BE2C (cell line): Measurements from ENCODE around the gene TTLL11.

Experiments used
- DNase-seq: peaks from one replicate; pipeline ENCODE4 v3.0.0-alpha.2; 2020
- H3K27me3 ChIP-seq: fragments of 250-450 bp; sonication (Bioruptor Pico); 2 replicates; pipeline ENCODE4 v1.5.1; 2020; ENCODE audit warnings: mild to moderate bottlenecking
- H3K36me3 ChIP-seq: fragments of 250-450 bp; sonication (Bioruptor Pico); 2 replicates; pipeline ENCODE4 v1.5.1; 2020; ENCODE audit warnings: mild to moderate bottlenecking
- H3K4me1 ChIP-seq: fragments of 250-450 bp; sonication (Bioruptor Pico); 2 replicates; pipeline ENCODE4 v1.5.1; 2020
- H3K4me3 ChIP-seq: 2 replicates; pipeline ENCODE4 v1.5.1; 2011; ENCODE audit warnings: low read depth, low read length
- H3K9me3 ChIP-seq: fragments of 250-450 bp; sonication (Bioruptor Pico); 2 replicates; pipeline ENCODE4 v1.5.1; 2020
- TF ChIP-seq, protein P1 (sequence below): IDR thresholded peaks from 2 replicates; pipeline ENCODE4 v1.5.1; 2012; ENCODE audit warnings: mild to moderate bottlenecking, low read depth, low read length

Gene TTLL11

DNA sequence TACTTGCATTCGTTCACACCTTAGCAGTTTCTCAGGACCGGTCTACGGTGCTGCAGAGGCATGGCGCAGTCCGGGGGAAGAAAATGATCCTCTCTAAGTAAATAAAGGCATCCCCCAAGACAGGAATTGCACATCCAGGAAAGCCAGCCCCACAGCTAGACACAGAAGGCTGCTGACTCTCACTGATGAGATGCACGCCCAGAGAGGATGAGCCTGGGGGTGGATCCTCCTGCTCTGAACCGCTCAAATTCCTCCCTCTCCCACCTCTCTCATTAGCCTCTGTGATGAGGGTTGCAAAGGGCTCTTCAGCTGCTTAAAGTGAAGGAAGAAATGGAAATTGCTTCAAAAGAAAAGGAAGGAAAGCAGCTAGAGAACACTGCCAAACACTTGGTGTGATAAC, 132.4 kb downstream of the TTLL11 start:
- H3K9me3 ChIP-seq, result no peaks in the 10 kb centered on the region
- no peaks in the 10 kb centered on the region for H3K4me1 ChIP-seq
- H3K4me3 ChIP-seq, result no peak overlapping the region
- H3K36me3 ChIP-seq, result no peaks in the 10 kb centered on the region
- TF ChIP-seq, protein P1, sequence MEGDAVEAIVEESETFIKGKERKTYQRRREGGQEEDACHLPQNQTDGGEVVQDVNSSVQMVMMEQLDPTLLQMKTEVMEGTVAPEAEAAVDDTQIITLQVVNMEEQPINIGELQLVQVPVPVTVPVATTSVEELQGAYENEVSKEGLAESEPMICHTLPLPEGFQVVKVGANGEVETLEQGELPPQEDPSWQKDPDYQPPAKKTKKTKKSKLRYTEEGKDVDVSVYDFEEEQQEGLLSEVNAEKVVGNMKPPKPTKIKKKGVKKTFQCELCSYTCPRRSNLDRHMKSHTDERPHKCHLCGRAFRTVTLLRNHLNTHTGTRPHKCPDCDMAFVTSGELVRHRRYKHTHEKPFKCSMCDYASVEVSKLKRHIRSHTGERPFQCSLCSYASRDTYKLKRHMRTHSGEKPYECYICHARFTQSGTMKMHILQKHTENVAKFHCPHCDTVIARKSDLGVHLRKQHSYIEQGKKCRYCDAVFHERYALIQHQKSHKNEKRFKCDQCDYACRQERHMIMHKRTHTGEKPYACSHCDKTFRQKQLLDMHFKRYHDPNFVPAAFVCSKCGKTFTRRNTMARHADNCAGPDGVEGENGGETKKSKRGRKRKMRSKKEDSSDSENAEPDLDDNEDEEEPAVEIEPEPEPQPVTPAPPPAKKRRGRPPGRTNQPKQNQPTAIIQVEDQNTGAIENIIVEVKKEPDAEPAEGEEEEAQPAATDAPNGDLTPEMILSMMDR, result no peak
- H3K27me3 ChIP-seq, result no peaks in the 10 kb centered on the region
- DNase-seq, result no peak

- Histone ChIP-seq H3K27me3 (no peaks in the 10 kb centered on the region), H3K9me3 (no peaks in the 10 kb centered on the region), H3K36me3 (no peaks in the 10 kb centered on the region), H3K4me3 (no peak overlapping the region), H3K4me1 (peaks cover 7% of the 10 kb centered on the region; the same call in 1 of the 2 replicates)
- DNase-seq, result no peak
- TF ChIP-seq, protein P1, result no peak
Observed at GRCh38 chr9:121958530-121958929, 134.6 kb downstream of the TTLL11 start.

GRCh38 chr9:121956808-121957207, 136.3 kb downstream of the TTLL11 start:
- Histone ChIP-seq H3K4me3 (no peak overlapping the region), H3K27me3 (no peaks in the 10 kb centered on the region), H3K36me3 (no peaks in the 10 kb centered on the region), H3K9me3 (no peaks in the 10 kb centered on the region), H3K4me1 (peaks cover 7% of the 10 kb centered on the region; the same call in 1 of the 2 replicates)
- TF ChIP-seq, protein P1, result no peak
- DNase-seq, result no peak

DNA sequence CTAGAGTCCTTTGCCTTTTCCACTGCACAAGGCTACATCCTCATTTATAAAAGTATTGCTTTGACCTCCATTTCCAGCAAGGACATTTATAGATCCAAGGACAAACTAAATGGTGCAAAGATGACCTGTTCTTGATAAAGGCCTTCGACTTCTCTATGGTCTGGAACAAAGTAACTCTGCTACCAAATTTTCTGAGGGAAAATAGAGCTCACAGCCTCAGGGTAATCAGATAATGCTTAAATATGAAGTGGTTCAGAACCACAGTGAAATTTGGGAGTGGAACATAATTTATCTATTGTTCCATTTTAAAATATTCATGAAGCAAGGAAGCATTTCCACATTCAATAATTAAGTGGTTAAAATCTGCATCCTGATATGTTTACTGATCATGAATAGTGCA, 137.5 kb downstream of the TTLL11 start:
- H3K9me3 ChIP-seq, result no peaks in the 10 kb centered on the region
- H3K4me1 ChIP-seq, result peaks cover 7% of the 10 kb centered on the region; the same call in 1 of the 2 replicates
- DNase-seq, result no peak
- H3K4me3 ChIP-seq, result no peak overlapping the region
- TF ChIP-seq, protein P1, result no peak
- H3K27me3 ChIP-seq, result no peaks in the 10 kb centered on the region
- no peaks in the 10 kb centered on the region for H3K36me3 ChIP-seq

DNA sequence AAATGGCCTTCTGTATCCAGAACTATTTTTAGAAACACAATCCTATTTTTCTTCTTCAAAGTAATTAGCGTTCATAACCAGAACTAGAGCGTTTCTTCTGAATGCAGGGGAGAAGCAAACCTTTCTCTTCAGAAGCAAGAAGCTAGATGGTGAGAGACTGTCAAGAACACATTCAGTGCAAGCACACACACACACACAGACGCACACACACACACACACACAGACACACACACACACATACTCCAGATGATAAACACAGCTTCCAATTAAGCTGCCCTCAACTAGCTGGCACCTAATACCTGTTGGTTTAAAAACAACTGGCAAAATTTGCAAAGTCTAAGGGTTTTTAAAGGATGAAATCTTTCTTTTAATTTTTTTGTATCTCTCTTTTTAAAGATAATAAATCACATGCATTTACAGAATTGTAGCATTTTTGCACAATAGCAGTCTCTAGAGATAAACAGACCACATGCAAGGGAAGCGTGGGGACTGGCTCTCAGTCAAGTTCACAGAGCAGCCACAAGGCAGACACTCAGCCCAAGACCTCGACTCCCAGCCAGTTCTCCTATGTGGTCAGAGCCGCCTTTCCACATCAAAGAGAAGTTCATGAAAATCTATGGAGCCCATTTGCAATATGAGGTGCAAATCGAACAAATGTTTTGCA, 138.5 kb downstream of the TTLL11 start:
- Histone ChIP-seq H3K36me3 (no peaks in the 10 kb centered on the region), H3K4me1 (peaks cover 7% of the 10 kb centered on the region; the same call in 1 of the 2 replicates), H3K4me3 (no peak overlapping the region), H3K9me3 (no peaks in the 10 kb centered on the region), H3K27me3 (no peaks in the 10 kb centered on the region)
- TF ChIP-seq, protein P1, result no peak
- no peak for DNase-seq

DNA sequence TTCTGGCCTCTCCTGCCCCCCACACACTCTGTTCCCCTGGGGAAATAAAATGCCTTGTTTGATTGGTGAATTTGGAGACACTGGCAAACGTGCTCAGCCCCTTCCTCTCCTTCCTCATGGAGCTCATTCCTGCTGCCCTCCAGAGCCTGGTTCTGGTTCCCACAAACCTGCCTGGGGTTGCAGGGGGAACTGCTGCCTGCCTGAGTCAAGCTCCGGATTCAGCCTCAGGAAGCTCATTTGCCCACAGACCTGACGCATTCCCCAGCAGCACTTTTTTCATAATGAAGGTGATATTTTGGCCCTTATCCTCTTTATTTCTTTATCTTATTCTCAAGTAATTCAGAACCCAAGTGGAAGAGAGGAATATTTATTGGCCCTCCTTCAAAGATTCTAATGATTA, 140.5 kb downstream of the TTLL11 start:
- Histone ChIP-seq H3K4me1 (peaks cover 7% of the 10 kb centered on the region; the same call in 1 of the 2 replicates), H3K4me3 (no peak overlapping the region), H3K27me3 (no peaks in the 10 kb centered on the region), H3K36me3 (no peaks in the 10 kb centered on the region), H3K9me3 (no peaks in the 10 kb centered on the region)
- TF ChIP-seq, protein P1, result no peak
- no peak for DNase-seq
